ENCODE data around the gene ADNP.
A peak's percentile ranks its signal among the peaks of the same experiment; 100 is the strongest.

Gene ADNP

GRCh38 chr20:50932016-50932485, 814 bp upstream of the ADNP start:
- DNase-seq, result no peak

GRCh38 chr20:50930976-50931305, 296 bp downstream of the ADNP start:
- no peak for DNase-seq

GRCh38 chr20:50930139-50930975, 880 bp downstream of the ADNP start:
- no peak for DNase-seq

DNA sequence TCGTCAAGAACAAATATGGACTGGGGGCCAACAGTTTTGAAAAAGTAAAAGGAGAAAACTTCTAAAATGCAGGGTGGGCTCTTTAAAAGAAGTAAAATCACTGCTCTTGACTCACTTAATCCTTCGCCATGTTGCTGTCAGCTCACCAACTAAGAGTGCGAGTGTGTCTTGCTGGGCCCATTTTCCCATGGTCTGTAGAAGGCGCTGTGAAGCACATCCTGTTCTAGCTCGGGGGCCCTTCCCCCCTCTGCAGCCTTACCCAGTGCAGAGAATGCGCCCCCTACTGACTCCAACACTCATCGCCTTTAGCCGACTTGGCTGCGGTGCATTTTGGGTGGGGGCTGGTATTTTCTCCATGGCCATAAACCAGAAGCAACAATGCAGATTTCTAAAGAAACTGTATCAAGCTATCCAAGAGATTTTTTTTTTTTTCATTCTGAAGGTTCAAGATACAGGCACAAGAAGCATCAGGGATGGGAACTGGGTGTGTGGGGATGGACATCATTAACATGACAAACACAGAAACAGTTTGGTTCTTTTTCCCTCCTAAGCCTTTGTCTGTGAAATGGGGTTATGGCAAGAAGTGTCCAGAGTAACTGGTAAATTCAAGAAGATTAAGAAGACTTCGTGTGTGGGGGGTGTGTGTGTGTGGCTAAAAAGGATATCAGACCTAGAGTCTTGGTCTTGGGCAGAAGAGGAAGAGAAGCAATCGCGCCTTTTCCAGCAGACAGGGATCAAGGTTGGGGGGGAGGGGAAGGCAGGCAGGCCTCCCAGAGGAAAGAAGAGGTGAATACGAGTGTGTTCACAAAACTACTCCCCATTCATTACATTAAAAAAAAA, 1.7 kb downstream of the ADNP start:
- peak; percentile 95 for DNase-seq

DNA sequence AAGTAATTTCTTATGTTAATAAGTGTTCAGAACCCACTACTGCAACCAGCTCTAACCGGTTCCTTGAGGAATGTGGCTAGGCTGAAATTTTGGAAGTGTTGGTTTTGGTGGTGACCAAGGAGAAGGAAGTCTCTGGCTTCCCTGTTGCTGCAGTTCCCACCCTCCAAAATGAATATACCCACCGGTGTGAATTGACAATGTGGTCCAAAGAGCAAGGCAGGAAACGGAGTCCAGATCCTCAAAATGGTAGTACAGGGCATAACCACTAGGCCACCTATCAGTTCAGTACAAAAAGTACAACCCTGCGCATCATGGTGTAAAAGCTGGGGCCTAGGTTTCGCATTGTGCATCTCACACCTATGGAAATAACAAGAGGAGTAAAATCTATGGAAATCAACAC, 2.8 kb downstream of the ADNP start:
- peak; percentile 17 for DNase-seq

DNA sequence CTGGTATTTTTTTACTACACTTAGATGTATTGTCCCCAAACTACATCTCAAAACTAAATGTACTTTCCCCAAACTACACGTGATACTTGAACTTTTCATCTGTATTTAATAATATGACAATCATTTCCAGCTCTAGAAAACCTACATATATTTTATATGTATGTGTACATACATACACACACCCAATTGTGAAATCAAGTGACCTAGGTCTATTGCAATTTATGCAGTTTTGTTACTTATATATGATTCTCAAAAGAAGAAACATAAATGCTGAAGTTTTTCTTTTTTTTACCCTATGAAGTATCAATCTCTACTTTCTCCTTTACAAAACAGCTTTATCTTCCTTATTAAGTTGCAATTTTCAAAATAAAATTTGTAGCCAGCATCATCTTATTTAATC, 4.7 kb downstream of the ADNP start:
- no peak for DNase-seq

DNA sequence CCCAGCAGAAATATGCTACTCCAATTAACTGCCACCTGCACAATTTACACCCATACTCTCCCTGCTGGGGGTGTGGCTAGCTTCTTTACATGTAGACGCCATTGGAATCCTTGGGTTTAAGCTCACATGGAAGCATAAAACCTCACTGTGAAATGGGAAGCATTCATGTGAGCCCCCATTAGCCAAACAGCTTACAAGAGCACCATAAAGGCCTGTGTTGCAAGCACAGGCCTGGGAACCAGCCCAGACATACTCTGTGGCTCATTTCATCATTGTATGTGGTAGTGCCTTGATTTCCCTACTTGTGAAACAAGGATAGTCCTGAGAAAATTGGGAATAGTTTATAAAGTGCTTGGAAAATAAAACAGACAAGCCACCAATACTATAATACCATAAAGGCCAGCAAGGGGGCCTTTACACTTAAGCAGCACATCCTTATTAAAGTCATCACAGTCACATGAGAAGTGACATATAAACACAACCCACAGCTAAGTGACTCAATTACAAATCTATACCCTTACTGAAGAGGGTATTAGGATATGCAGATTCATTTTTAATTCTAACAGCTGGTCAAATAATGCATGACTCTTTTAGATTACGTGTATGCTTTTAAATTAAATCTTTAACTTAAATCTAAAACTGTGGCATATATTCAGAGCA, 6.8 kb downstream of the ADNP start:
- DNase-seq, result no peak

DNA sequence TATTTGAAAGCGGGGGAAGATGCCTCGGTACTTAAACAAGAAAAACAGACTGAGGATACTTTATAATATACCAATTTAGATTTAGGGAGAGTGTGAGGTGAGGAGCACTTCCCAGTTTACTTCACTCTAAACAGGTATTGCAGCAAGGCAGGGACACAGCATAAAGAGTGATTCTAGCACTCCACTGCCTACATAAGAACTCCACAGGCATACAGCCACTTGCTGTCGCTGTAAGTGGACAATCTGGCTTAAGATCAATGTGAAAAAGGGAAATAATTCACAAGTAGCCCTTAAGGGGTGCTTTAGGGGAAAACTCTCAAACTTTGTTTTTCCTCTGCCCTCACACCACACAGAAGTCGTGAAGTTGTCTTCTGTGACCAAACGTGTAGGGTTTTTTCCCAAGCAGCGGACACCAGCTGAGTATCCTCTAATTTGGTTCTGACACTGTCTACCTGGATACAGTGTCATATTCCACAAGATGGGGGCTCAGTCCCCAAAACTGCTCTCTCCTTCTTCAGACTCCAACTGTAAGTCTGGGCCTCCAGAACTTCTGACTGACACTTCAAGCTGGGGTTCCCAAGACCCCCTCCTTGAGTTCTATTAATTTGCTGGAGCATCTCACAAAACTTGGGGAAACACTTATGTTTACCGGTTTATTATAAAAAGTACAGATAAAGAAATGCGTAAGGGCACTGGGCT, 9.3 kb downstream of the ADNP start:
- no peak for DNase-seq

DNA sequence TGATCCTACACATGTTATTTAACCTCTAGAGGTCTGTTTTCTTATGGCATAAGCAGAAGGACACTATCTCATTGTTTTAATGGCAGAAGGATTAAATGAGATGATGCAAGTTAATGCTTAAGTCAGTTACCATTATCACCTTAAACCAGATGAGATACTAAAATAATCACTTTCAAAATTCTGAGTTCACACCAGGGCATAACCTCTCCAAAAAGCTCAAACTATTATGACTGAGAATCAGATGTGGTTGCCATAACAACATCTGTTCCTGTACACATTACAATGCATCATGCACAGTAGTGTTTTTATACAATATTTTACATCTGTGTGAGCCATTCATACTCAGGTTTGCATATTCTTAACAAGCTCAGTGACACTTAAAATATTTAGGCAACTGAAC, 10.2 kb downstream of the ADNP start:
- DNase-seq, result peak; percentile 21

GRCh38 chr20:50919567-50919966, 11.7 kb downstream of the ADNP start:
- DNase-seq, result no peak

GRCh38 chr20:50918403-50918802, 12.8 kb downstream of the ADNP start:
- DNase-seq, result no peak

DNA sequence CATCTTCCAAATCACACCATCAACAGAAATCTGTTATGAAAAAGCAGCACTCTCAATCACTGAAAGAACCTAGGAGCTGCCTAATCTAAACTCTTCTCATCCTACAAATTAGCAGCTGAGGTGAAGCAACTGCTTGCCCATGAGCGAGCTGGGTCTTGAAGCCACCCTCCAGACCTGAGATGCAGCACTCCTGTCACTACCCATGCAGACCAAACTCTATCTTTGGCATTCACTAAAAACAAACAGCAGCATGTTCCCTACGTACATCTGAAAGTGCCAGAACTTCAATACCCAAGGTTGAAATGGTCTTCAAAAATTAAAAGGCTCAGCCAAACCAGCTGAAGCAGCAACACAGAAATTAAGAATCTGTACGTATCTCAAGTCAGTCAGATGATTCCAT, 14.3 kb downstream of the ADNP start:
- DNase-seq, result no peak

GRCh38 chr20:50916257-50916656, 15.0 kb downstream of the ADNP start:
- no peak for DNase-seq

- no peak for DNase-seq
Observed at GRCh38 chr20:50915424-50915823, 15.8 kb downstream of the ADNP start.

GRCh38 chr20:50913690-50914375, 17.4 kb downstream of the ADNP start:
- no peak for DNase-seq

DNA sequence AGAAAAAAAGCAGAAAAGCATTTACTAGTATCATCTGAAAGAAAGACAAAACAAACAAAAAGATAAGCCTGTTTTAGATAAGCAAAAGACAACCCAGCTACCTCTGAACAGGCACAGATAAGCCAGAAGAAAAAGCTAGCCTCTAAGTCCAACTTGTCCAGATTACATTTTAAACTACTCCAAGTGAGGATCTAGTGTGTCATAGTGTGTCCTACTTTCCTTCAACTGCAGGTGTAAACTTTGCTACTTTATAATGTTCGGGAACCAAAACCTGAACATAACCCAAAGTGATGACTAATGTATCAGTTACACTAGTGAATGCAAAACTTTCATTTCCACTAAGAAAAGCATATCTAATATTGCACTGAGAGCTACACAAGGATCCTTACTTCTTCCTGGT, 19.5 kb downstream of the ADNP start:
- DNase-seq, result no peak

DNA sequence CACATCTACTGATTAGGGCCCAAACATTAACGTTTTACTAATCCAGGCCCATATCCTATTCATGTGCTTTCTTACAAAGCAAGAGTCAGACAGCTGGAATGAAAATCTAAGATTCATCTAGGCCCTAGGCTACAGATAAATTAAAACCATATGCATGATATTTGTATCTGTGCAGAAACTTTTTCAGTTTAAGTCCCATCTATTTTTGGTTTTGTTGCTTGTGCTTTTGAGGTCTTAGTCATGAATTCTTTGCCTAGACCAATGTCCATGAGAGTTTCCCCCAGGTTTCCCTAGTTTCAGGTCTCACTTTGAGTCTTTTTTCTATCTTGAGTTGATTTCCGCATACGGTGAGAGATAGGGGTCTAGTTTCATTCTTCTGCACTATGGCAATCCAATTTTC, 20.2 kb downstream of the ADNP start:
- DNase-seq, result no peak

DNA sequence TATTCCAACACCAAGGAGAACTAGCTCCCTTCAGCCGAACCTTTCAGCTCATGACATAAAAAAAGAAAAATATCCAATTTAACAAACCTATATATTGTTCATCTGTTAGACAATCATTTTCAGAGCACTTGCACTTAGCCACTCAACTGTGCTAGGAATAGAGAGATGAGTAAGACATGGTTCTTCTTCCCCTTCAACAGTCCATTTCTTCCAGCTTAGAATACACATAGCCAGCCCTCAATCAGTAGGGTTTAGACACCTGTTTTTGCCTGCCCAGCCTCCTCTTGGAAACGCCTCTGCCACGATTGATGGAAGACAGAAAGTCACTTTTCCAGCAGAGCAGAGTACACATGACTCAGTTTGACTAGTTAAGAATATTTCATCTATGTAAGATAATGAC, 21.8 kb downstream of the ADNP start:
- no peak for DNase-seq

DNA sequence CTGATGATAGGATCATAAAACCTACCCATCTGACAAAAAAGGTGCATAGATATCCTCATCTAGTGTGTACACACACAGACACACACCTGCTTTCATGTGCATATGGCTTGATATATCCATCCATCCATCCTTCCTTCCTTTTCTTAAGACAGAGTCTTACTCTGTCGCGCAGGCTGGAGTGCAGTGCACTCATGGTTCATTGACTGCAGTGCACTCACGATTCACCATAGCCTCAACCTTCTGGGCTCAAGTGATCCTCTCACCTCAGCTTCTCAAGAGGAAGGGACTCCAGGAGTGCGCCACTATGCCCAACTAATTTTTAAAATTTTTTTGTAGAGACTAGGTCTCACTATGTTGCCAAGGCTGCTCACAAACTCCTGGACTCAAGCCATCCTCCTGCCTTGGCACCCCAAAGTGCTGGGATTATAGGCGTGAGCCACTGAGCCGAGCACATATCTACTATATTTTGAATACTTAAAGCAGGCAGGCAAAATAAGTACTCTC, 27.1 kb downstream of the ADNP start:
- DNase-seq, result no peak

DNA sequence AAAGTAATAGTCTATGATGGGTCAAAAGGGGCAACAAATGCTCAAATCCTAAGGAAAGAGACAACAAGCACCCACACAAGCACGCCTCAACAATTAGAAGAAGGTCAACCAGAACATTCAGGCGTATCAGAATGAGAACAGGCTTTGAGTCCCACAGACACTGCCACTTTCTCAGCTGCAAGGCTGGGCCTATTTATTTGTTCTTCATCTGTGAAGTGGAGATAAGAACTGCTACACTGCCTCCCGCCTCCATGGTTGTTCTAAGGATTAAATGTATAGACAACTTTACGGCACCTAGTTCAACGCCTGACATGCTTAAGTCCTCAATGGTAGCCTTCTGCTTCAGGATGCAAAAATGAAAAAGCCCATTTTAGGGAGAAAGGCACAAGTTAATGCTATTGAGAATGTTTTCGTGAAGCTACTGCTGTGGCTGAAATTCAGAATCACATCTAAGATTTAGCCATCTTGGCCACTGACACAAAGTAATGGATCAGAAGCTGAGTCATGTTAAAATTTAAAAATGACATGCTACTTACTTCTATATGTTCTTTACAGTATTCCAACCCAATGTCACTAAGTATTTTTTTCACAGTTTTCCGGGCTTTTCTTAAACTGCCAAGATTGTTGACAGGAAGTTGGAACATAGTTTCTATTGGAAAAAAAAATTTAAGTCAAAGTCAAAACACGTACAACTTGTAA, 27.7 kb downstream of the ADNP start:
- no peak for DNase-seq

DNA sequence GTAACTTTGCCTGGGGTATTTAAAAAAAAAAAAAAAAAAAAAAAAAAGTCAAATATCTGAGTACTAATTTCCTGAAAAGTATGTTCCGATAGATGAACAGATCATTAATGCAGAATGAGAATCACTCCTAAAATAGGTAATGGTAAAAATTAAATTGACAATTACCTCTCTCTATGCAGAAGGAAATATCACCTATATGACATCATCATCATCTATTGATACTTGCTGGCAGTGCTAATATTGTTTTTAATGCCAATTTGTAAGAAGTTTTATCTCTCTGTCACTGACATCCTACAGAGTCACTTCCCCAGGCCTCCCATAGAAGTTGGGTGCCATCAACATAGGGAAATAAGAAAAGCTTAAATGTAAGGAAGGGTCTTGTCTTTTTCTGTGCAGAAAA, 29.9 kb downstream of the ADNP start:
- DNase-seq, result no peak

DNA sequence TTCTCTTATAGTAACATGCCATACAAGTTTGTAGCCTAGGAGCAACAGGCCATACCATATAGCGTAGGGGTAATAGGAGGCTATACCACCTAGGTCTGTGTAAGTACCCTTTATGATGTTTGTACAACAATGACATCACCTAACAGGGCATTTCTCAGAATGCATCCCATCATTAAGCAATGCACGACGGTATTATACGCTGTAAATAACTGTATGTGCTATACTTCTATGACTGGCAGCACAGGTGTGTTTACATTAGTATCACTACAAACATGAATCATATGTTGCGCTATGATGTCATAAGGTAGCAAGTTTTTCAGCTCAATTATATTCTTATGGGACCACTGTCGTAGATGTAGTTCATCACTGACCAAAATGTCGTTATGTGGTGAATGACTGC, 31.0 kb downstream of the ADNP start:
- DNase-seq, result no peak

All from CD4-positive, alpha-beta T cell treated with Interleukin-21 for 1 hour (primary cell).